Thoracic aorta (tissue), 2 donors: ENCODE measurements around the gene CNOT1. TPM values are rescaled to one million over a fixed set of nuclear protein-coding genes. Genes with fewer than 3 reads are reported as not detected.

ENCODE experiments used
- ATAC-seq: fragments of 150-250 bp; one replicate; pipeline ENCODE4 v1.8.0; 2017; ENCODE audit warnings: low read depth; ENCODE audit not compliant: insufficient number of reproducible peaks, low FRiP score
- DNase-seq: peaks from one replicate; pipeline ENCODE4 v3.0.0-alpha.2; 2020; ENCODE audit warnings: low spot score
- H3K27ac ChIP-seq, 2 donors: fragments of 200-600 bp; sonication (generic); 1 replicate in 1 of 2; 2 replicates in 1 of 2; pipeline ENCODE4 v1.5.1; 2016; ENCODE audit warnings: mild to moderate bottlenecking in 2 of 2, moderate library complexity in 2 of 2
- H3K27me3 ChIP-seq: fragments of 200-600 bp; sonication (generic); replicated peaks from 2 replicates; pipeline ENCODE4 v1.6.0; 2016; ENCODE audit warnings: mild to moderate bottlenecking; ENCODE audit not compliant: insufficient read depth
- H3K36me3 ChIP-seq: fragments of 200-600 bp; sonication (generic); one replicate; pipeline ENCODE4 v1.5.1; 2016
- H3K4me1 ChIP-seq, 2 donors: fragments of 200-600 bp; sonication (generic); 1 replicate in 1 of 2; 2 replicates in 1 of 2; pipeline versions ENCODE4 v1.5.1 to v1.6.0; 2016; ENCODE audit warnings: low read depth in 2 of 2, mild to moderate bottlenecking in 1 of 2; ENCODE audit not compliant: control insufficient read depth in 1 of 2
- H3K4me3 ChIP-seq: fragments of 200-600 bp; sonication (generic); 2 replicates; pipeline ENCODE4 v1.5.1; 2016; ENCODE audit warnings: mild to moderate bottlenecking
- H3K9me3 ChIP-seq: fragments of 200-600 bp; sonication (generic); 2 replicates; pipeline ENCODE4 v1.5.1; 2016
- CTCF ChIP-seq: fragments of 200-600 bp; sonication (generic); IDR thresholded peaks from one replicate; pipeline ENCODE4 v1.5.1; 2019; ENCODE audit warnings: antibody characterized with exemption
- total RNA-seq, 2 donors: library from RNA; depleted of rRNA; stranded (reverse); fragments of >200 nt; gene quantifications; one replicate each; pipeline versions ENCODE4 v1.1.0 to v1.2.3, GENCODE V29; 2016

CNOT1 gene
- total RNA-seq, 2 donors from 2014 or later = 54.8 to 112 TPM

GRCh38 chr16:58499092-58499511 lies 130.5 kb downstream of the CNOT1 start:
- no peaks in the 10 kb centered on the region for H3K9me3 ChIP-seq
- TF ChIP-seq CTCF = no peak
- DNase-seq = no peak

GRCh38 chr16:58498341-58499091 lies 131.1 kb downstream of the CNOT1 start:
- H3K4me1 ChIP-seq = peaks cover 3 to 20% of the 10 kb centered on the region in 2 donors
- no peak overlapping the region for H3K27ac ChIP-seq
- DNase-seq (no peak), ATAC-seq (no peak)
- H3K4me3 ChIP-seq = no peak overlapping the region
- H3K27me3 ChIP-seq = no peaks in the 10 kb centered on the region
- H3K36me3 ChIP-seq = no peaks in the 10 kb centered on the region
- TF ChIP-seq CTCF = no peak
- no peaks in the 10 kb centered on the region for H3K9me3 ChIP-seq

More at GRCh38 chr16:58499092-58499511, 130.5 kb downstream of the CNOT1 start:
- Histone ChIP-seq H3K27ac (no peak overlapping the region), H3K36me3 (no peaks in the 10 kb centered on the region), H3K27me3 (no peaks in the 10 kb centered on the region), H3K4me1 (peaks cover 3 to 20% of the 10 kb centered on the region in 2 donors), H3K4me3 (no peak overlapping the region)
- no peak for ATAC-seq

- Histone ChIP-seq H3K27ac (no peak overlapping the region), H3K27me3 (no peaks in the 10 kb centered on the region), H3K9me3 (no peaks in the 10 kb centered on the region), H3K36me3 (no peaks in the 10 kb centered on the region), H3K4me1 (peaks cover 3 to 20% of the 10 kb centered on the region in 2 donors), H3K4me3 (no peak overlapping the region)
- no peak for TF ChIP-seq CTCF
- no peak for DNase-seq
- no peak for ATAC-seq
Measured at GRCh38 chr16:58497935-58498334, 131.7 kb downstream of the CNOT1 start.

GRCh38 chr16:58497468-58497867 lies 132.2 kb downstream of the CNOT1 start:
- DNase-seq = no peak
- H3K4me1 ChIP-seq = peaks cover 3 to 20% of the 10 kb centered on the region in 2 donors
- no peak for TF ChIP-seq CTCF
- H3K4me3 ChIP-seq = no peak overlapping the region
- H3K27me3 ChIP-seq = no peaks in the 10 kb centered on the region
- no peaks in the 10 kb centered on the region for H3K9me3 ChIP-seq
- H3K27ac ChIP-seq = no peak overlapping the region
- no peaks in the 10 kb centered on the region for H3K36me3 ChIP-seq
- ATAC-seq = no peak

GRCh38 chr16:58495521-58496331 lies 133.9 kb downstream of the CNOT1 start:
- DNase-seq (no peak), ATAC-seq (no peak)
- TF ChIP-seq CTCF = no peak
- Histone ChIP-seq H3K4me3 (peak overlapping the region; percentile 41), H3K27ac (peak overlapping the region in 1 of 2 donors; percentile 44), H3K36me3 (no peaks in the 10 kb centered on the region), H3K27me3 (no peaks in the 10 kb centered on the region), H3K4me1 (peaks cover 0 to 9% of the 10 kb centered on the region in 2 donors), H3K9me3 (no peaks in the 10 kb centered on the region)
